T1000 (cell line): ENCODE results near the gene FMR1.
A peak's percentile ranks its signal among the peaks of the same experiment; 100 is the strongest.

Experiments used
- DNase-seq: peaks from one replicate; lab custom pipeline; 2025; ENCODE audit warnings: mixed read lengths; lab: John Stamatoyannopoulos, UW

The FMR1 gene

DNA sequence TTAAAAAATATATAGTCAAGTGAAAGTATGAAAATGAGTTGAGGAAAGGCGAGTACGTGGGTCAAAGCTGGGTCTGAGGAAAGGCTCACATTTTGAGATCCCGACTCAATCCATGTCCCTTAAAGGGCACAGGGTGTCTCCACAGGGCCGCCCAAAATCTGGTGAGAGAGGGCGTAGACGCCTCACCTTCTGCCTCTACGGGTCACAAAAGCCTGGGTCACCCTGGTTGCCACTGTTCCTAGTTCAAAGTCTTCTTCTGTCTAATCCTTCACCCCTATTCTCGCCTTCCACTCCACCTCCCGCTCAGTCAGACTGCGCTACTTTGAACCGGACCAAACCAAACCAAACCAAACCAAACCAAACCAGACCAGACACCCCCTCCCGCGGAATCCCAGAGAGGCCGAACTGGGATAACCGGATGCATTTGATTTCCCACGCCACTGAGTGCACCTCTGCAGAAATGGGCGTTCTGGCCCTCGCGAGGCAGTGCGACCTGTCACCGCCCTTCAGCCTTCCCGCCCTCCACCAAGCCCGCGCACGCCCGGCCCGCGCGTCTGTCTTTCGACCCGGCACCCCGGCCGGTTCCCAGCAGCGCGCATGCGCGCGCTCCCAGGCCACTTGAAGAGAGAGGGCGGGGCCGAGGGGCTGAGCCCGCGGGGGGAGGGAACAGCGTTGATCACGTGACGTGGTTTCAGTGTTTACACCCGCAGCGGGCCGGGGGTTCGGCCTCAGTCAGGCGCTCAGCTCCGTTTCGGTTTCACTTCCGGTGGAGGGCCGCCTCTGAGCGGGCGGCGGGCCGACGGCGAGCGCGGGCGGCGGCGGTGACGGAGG is at the start of gene FMR1:
Gene FMR1, plus strand, starts transcription at position 728 of the 831 bp plus-strand sequence. CDS start 261 bp downstream, outside the sequence.
- DNase-seq = peak; percentile 71

DNA sequence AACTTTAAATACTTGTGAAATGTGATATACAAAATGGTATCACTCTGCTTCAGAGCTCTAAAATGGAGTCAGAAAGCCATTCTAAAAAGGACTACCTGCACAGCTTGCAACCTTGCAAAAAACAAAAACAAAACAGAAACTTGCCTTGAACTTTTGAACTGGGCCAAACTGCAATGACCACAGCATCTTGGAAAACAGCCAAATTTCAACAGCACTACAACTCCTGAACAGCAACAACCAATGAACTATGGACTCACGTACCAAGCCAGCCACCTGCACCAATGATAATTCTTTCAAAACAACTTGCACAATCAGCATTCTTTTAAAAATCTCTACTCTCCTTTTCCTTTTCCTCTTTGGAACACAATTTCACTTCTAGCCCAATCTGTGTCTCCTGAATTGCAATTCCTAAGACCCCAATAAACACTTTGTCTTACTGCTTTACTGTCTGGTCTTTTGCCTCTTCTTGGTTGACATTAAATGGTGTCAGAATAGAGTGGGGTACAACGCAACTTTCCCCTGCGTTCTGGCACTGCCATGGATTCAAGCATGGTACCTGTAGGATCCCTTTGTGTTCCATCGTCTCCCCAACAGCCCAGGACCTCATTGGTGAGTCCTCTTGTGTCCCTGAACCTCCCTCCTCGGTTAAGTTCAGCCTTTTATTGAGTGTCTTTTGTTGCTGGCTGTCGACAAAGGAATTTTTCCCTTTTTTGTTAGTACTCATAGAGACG is 35.7 kb upstream of the FMR1 start:
- no peak for DNase-seq

DNA sequence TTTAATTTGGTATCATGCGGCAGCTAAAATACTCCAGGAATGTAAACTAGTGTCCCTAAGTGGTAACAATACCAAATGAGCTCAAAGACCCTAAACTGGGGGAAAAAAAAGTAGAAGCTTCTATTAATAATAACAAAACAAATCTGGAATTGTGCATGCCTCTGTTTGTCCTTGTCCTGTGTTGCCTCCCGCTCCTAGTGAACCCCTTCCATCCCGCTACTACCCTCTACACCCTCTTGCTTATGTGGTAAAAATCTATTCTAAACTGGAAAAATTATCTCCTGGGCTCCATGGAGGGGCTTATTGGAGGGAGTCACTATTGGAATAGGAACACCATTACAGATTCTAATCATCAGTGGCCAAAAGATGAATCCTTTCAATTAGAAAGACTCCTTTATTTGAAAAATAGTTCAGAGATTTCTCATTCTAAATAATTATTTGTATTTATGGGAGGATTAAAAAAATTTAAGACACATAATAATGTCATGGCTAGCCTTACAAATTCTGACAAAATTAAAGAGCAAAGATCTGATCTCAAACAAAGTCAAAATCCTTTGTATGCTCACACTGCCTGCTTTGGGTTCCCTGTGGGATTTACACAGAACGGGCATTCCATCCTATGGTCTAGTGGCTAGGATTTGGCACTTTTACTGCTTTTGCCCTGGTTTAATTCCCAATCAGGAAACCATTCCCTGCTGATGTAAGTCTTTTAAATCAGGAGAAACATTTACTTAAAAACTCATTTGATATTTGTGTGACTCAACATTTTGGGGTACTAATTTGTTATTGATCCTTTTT is 34.7 kb upstream of the FMR1 start:
- no peak for DNase-seq

DNA sequence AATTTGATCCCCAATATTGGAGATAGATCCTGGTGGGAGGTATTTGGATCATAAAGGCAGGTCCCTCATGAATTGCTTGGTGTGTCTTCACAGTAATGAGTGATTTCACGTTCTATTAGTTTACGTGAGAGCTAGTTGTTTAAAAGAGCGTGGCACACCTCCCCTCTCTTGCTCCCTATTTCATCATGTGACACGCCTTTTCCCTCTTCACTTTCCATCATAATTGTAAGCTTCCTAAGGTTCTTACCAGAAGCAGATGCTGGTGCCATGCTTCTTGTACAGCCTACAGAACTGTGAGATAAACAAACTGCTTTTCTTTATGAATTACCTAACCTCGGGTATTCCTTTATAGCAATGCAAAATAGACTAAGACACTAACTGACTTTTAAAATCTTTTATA is 34.0 kb upstream of the FMR1 start:
- no peak for DNase-seq

DNA sequence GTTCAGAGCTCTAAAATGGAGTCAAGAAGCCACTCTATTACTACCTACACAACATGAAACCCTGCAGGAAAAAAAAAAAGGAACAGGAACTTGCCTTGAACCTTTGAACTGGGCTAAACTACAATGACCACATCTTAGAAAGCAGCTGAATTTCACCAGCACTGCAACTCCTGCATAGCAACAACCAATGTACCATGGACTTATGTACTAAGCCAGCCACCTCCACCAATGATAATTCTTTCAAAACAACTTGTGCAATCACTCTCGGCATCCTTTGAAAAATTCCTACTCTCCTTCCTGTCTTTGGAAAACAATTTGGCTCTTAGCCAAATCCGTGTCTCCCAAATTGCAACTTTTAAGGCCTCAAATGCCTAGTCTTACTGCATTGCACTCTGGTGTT is 26.8 kb upstream of the FMR1 start:
- DNase-seq = no peak

DNA sequence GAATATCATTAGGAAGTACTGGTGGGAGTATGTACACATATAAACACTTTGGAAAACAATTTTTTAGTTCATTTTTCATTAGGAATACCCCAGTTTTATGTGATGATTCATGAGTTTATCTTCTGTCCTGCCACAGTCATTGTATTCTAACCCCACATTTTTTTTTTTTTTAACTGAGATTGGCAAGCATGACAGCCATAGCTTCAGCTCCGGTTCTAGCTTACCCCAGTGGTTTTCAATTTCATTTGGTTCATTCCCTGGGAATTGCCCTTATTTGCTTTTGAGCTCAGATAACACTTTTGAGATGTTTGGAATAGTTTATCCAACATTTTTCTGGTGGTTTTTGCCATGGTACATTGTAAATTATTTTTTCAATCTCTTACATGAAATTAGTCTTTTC is 21.0 kb upstream of the FMR1 start:
- no peak for DNase-seq

DNA sequence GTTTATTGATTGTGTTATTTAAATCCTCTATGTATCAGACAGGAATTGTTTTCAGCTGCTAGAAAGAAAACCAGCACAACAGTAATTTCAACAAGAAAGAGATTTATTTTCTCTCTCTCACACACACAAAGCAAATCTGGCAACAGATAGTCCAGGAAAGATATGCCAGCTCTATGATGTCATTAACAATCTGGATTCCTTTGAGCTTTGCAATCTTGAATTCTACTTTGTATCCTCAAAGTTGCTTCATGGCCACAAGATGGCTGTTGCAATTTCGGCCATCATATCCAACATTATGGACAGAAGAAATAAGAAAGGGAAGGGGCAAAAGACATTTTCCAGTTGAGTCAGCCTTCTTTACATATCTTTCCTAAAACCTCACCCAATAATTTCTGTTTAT is 19.8 kb upstream of the FMR1 start:
- no peak for DNase-seq

DNA sequence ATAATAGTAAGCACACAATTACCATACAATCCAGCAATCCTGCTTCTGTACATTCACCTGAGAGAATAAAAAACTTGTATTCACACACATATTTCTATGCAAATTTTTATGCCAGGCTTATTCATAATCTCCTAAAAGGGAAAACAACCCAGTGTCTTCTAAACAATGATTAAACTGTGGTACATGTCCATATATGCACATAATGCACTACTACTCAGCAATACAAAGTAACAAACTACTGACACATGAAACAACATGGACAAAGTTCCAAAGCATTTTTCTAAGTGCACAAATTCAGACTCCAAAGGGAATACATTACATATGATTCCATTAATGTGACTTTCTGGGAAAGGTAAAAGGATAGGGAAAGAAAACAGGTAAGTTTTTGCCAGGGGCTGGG is 18.0 kb upstream of the FMR1 start:
- no peak for DNase-seq

DNA sequence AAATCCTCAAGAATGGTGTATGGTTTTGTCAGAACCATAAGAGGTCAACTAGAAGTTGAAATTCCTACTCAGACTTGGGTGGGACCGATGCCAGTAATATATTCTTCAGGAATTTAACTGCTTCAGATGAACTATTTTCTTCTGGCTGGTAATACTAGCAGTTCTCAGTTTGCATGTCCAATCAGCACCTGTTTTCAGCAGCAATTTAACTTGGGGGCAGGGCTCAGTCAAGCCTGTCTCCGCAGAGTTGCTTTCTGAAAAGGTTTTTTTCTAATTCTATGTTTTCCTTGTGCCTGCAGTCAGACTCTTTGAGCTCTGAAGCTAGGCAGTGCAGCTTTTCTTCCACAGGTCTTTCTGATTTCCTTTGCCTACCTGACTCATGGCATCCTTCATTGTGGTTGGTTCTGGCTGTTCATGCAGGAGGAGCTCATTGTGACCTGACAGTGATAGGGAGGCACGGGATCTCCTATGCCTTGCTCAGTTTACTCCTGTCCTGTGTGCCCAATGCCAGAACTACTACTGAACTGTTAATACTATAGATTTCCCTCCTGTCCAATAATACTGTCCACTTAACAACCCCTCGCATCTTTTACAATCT is 17.3 kb upstream of the FMR1 start:
- no peak for DNase-seq

DNA sequence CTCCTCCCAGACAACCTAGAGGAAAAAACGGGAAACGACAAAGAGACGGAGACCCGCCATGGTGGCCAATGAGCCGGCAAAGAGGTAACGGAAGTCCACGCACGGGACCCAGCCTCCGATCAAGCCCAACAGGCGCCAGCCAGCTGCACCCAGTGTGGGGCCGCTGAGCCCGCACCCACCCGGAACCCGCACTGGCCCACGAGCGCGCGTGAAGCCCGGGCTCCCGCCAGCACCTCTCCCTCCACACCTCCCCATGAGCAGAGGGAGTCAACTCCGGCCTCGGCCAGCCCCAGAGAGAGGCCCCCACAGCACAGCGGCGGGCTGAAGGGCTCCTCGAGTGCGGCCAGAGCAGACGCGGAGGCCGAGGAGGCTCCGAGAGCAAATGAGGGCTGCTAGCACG is 14.6 kb upstream of the FMR1 start:
- no peak for DNase-seq

DNA sequence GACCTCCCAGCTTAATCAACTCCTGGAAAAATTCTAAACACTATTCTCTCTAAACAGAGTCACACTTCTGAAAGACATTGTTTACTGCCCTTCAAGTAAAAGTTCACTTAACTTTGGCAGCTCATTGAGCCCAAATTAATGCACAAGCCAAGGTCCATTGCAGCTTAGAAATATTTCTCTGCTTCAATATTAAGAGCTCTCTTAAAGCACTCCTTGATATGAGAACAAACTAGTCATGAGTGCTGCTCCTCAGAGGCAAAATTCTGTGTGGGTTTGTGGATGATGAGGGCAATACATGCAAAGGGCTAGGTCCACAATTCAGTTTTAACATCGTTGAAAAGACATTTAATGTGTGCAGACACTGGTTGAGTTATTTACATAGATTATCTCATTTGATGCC is 12.8 kb upstream of the FMR1 start:
- no peak for DNase-seq

DNA sequence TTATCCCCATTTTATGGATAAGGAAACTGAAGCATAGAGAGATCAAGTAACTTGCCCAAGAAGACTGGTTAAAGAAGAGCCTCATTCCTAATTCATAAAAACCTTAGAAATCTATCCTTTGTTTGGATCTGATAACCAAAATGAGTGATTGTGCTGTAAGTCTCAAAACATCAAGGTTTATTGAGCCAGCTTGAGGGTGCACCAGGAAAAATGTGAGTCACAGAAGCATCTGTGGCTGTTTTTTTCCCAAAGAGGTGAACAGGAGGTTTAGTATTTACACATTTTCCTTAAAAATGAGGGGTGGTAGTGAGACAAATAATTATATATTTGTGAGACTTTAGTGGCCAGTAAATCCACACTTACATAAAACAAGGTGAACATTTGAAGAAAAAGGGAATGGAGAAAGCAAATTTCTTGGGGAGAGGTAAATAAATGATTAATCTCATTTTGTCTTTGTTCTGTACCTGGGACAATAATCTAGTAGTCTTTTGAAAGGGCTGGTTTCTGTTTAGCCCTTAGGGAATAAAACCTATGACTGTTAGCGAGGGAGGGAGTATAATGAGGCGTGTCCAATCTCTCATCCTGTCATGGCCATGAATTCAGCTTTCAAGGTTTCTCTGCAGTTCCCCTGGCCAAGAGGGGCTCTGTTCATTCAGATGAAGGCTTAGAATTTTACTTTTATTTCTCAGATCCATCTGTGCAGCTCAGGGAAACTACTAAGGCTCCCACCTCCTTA is 12.2 kb upstream of the FMR1 start:
- no peak for DNase-seq

DNA sequence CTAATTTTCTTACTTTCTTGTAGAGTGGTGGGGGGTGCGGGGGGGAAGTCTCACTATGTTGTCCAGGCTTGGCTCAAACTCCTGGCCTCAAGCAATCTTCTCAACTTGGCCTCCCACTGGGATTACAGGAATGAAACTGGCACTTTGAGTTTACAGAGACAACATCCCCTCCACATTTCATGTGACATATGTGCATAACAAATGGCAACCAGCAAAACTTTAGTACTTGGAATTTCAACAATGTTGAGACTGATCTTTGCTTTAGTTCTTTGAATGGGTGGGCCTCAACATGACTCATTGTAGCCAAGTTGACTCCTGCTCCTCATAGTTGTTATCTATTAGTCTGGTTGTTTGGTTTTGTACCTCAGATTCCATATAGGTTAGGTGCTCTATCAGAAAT is 11.4 kb upstream of the FMR1 start:
- DNase-seq = no peak

DNA sequence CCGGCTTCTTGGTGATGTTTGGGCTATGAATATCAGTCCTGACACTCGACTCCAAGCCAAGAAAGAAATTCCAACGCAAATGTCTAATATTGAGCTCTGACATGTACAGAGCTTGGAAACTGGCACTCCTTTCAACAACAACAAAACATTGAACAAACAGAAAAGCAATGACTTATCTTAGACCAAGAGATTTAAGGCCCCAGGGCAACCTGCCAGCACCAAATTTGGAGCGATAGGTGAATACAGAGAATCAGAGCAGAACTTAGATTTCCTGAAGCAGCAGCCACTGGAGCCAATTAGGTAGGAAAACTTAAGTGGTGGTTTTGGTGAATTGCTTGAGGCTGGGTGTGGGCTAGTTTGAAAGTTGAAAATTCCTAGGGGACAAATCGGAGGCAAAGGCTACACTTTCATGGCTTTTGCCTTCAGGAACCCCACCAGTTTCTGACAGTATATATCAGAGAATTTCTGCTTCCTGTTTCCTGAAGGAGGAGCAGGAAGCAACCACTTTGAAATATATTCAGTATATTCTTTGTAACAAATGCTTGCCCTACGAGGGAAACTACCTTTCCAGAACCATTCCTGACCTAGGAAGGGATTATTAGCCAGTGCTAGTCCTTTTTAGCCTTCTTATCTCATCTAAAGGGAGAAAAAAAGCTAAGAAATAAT is 10.1 kb upstream of the FMR1 start:
- no peak for DNase-seq

DNA sequence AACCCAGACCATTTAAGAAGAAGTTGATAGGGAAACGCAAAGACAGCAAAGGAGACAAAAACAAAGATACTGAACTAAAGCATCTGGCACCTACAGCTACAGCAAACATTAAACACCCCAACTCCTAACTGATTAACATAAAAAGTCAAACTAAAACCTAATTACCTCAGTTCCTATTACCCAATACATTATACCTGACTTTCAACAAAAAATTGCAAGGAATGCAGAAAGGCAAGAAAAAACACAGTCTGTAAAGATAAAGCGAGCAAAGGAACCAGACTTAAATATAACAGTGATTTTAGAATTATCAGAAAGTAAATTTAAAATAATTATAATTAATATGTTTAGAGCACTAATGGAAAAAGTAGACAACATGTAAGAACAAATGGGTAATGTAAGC is 9.4 kb upstream of the FMR1 start:
- no peak for DNase-seq

DNA sequence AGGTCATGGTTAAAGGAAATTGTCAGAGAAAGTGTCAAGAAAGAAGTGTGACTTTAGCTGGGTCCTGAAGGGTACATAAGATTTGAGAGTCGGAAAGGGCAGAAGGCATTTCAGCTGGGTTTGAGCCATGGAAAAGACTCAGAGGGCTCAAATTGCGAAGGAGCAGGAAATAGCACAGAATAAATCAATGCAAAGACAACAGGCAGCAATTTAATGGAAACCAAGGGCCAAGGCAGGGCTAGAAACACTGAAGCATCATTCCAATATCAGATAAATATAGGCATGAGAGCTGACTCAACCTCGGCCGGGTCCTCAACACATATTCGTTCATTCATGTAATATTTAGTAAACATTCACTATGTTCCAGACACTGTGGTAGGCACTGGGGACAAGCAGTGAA is 3.6 kb upstream of the FMR1 start:
- no peak for DNase-seq

DNA sequence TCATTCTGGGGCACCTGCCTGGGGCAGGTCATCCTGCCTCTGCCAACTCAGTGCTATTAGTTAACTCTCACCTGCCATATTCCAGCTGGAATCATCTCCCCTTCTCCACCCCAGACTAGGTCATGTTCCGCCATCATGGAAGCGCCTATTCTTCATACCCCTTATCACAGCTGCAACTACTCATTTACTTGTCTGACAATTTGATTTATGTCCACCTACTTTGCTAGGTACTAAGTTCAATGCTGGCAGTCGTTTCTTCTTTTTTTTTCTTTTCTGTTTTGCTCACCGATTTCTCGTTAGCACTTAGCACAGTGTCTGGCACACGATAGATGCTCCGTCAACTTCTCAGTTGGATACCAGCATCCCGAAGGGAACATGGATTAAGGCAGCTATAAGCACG is 1.1 kb upstream of the FMR1 start:
- no peak for DNase-seq

DNA sequence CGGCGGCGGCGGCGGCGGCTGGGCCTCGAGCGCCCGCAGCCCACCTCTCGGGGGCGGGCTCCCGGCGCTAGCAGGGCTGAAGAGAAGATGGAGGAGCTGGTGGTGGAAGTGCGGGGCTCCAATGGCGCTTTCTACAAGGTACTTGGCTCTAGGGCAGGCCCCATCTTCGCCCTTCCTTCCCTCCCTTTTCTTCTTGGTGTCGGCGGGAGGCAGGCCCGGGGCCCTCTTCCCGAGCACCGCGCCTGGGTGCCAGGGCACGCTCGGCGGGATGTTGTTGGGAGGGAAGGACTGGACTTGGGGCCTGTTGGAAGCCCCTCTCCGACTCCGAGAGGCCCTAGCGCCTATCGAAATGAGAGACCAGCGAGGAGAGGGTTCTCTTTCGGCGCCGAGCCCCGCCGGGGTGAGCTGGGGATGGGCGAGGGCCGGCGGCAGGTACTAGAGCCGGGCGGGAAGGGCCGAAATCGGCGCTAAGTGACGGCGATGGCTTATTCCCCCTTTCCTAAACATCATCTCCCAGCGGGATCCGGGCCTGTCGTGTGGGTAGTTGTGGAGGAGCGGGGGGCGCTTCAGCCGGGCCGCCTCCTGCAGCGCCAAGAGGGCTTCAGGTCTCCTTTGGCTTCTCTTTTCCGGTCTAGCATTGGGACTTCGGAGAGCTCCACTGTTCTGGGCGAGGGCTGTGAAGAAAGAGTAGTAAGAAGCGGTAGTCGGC is 528 bp downstream of the FMR1 start:
- DNase-seq = peak; percentile 7

DNA sequence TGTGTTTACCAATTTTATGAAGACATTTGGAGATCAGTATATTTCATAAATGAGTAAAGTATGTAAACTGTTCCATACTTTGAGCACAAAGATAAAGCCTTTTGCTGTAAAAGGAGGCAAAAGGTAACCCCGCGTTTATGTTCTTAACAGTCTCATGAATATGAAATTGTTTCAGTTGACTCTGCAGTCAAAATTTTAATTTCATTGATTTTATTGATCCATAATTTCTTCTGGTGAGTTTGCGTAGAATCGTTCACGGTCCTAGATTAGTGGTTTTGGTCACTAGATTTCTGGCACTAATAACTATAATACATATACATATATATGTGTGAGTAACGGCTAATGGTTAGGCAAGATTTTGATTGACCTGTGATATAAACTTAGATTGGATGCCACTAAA is 1.9 kb downstream of the FMR1 start:
- no peak for DNase-seq

DNA sequence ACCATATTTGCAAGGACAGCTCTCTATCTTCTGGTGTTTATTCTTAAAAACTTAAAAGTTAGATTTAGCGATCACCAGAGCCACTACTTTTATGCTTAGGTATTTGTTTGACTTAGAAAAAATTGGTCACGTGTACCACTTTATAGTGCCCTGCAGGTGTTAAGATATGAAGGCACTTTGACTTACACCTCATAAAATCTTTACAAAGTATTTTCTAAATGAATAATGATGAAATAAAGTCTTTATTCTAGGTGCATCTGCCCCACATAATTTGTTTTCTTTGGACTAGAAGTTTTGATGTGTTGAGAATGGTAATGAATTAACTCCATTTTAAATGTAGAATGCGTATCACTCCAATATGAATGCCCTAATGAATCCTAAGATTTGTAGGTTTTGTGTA is 2.9 kb downstream of the FMR1 start:
- no peak for DNase-seq
